RWPE2 (cell line): ENCODE data around the gene IFNK.

Source experiments
- ATAC-seq: fragments of 200-7000 bp; cut with Tn5 transposase; 3 replicates; pipeline ENCODE4 v1.9.1; 2021; ENCODE audit warnings: low read depth
- DNase-seq: peaks from one replicate; pipeline ENCODE4 v3.0.0-alpha.2; 2020; ENCODE audit warnings: low spot score
- H3K27ac ChIP-seq: fragments of 450-650 bp; 2 replicates; pipeline ENCODE4 v1.5.1; 2017; ENCODE audit warnings: mild to moderate bottlenecking; ENCODE audit not compliant: poor library complexity, severe bottlenecking
- H3K27me3 ChIP-seq: fragments of 250-450 bp; sonication (Bioruptor Pico); 2 replicates; pipeline ENCODE4 v1.5.1; 2021; ENCODE audit warnings: mild to moderate bottlenecking, moderate library complexity; ENCODE audit not compliant: insufficient read depth, poor library complexity, severe bottlenecking
- H3K36me3 ChIP-seq: fragments of 250-450 bp; sonication (Bioruptor Pico); 2 replicates; pipeline ENCODE4 v1.5.1; 2020; ENCODE audit warnings: low read depth, mild to moderate bottlenecking, moderate library complexity
- H3K4me1 ChIP-seq: fragments of 250-450 bp; sonication (Bioruptor Pico); 2 replicates; pipeline ENCODE4 v1.5.1; 2021; ENCODE audit warnings: mild to moderate bottlenecking, moderate library complexity; ENCODE audit not compliant: insufficient read depth, poor library complexity, severe bottlenecking
- H3K4me3 ChIP-seq: fragments of 250-450 bp; sonication (Bioruptor Pico); 2 replicates; pipeline ENCODE4 v1.5.1; 2021; ENCODE audit warnings: mild to moderate bottlenecking, moderate library complexity; ENCODE audit not compliant: severe bottlenecking
- H3K9me3 ChIP-seq: fragments of 250-450 bp; sonication (Bioruptor Pico); 2 replicates; pipeline ENCODE4 v1.5.1; 2021; ENCODE audit warnings: mild to moderate bottlenecking, moderate library complexity; ENCODE audit not compliant: severe bottlenecking
- TF ChIP-seq, protein P1 (sequence below): fragments of 450-650 bp; IDR thresholded peaks from one replicate; pipeline ENCODE4 v1.5.1; 2017; ENCODE audit warnings: mild to moderate bottlenecking, moderate library complexity; ENCODE audit not compliant: poor library complexity, severe bottlenecking

Gene IFNK

DNA sequence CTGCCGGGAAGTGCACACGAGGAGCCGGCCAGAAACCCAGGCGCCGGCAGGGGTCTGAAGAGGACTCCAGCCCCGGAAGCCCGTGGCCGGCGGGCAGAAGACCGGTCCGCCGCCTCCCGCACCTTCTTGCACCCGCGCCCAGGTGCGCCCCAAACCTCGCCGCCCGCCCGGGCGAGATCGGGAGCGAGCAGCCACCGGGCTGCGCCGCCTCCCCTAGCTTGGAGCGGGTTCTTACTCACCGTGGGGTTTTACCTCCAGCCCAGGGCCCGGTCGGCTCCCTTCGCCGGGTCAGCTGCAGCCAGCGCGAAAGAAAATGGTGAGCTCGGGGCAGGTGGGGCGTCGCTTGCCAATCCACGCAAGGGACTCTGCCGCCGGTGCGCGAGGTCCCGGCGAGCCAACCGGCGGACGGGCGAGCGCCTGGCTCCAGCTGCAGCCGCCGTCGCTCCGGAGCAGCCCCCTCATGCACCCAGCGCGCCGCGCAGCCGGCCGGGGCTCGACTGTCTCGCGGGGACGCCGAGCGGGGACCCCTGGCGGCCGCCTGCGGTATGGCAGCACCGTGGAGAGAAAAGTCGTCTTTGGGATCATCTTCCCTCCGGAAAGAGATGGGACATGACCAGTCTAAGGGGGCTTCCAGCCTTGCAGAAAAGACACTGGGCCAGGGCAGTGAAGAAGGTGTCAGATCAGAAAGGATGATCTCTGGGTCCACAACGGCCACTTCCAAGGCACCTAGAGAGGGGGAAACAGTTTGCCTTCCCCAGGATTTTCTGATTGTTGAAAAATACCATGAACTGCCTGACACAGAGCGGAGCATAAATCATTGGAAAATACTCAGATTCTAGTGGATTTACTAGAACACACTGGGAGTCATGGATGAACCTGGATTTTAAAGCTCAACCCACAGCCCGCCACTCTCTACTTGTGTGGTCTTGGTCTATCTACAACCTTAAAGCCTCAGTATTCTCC, 5.5 kb downstream of the IFNK start, which contains the start of gene MOB3B:
Gene MOB3B, minus strand, starts transcription at position 499 of the 963 bp plus-strand sequence. CDS start 74,264 bp downstream, outside the sequence.
- no peaks in the 10 kb centered on the region for H3K9me3 ChIP-seq
- ATAC-seq (peak; percentile 61), DNase-seq (peak; percentile 76)
- peak within 1 kb of the TSS; percentile 60 for H3K4me3 ChIP-seq
- peaks cover 50% of the 10 kb centered on the region for H3K4me1 ChIP-seq
- TF ChIP-seq, protein P1, sequence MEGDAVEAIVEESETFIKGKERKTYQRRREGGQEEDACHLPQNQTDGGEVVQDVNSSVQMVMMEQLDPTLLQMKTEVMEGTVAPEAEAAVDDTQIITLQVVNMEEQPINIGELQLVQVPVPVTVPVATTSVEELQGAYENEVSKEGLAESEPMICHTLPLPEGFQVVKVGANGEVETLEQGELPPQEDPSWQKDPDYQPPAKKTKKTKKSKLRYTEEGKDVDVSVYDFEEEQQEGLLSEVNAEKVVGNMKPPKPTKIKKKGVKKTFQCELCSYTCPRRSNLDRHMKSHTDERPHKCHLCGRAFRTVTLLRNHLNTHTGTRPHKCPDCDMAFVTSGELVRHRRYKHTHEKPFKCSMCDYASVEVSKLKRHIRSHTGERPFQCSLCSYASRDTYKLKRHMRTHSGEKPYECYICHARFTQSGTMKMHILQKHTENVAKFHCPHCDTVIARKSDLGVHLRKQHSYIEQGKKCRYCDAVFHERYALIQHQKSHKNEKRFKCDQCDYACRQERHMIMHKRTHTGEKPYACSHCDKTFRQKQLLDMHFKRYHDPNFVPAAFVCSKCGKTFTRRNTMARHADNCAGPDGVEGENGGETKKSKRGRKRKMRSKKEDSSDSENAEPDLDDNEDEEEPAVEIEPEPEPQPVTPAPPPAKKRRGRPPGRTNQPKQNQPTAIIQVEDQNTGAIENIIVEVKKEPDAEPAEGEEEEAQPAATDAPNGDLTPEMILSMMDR = peak; percentile 96
- no peaks in the 10 kb centered on the region for H3K27me3 ChIP-seq
- H3K27ac ChIP-seq = peak within 1 kb of the TSS; percentile 99
- peaks cover 9% of the 10 kb centered on the region for H3K36me3 ChIP-seq

DNA sequence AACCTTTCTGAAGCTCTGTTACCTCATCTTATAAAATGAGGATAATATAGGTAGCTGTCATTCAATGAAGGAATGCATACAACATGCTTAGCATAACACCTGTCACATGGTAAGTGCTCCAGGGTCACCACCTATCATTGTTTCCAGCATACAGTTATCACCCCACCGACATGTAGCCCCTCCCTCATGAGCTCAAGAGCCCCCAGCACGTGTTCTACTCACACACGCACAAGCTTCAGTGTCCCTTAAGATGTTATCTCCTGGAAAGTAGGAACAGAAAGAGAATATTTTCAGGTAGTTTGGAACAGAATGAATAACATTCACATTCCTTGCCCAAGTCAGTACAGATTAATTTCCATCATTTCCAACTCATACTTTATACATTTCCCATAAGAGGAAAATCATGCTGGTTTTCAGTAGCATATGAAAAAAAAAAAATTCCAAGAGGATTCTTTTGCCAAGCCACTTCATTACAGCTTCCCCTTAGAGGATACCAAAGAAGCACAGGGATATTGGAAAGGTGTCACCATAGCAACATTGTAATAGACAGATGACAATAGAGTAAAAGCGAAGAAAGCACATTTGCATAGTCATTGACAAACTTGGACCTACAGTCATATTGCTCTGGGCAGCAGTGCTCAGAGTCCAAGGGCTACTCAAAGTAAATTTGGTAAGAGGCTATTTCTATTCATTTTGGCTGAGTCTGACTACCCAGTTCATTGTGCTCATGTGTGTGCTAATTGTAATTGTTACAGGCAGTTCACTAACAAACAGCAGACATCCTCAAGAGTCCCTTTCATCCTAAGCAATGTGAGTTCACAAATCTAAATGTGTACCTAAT, 7.0 kb downstream of the IFNK start:
- Histone ChIP-seq H3K27ac (no peak overlapping the region), H3K4me3 (no peak overlapping the region), H3K4me1 (peaks cover 36% of the 10 kb centered on the region), H3K27me3 (no peaks in the 10 kb centered on the region), H3K36me3 (peaks cover 9% of the 10 kb centered on the region), H3K9me3 (no peaks in the 10 kb centered on the region)
- TF ChIP-seq, protein P1 = no peak
- no peak for DNase-seq
- no peak for ATAC-seq

DNA sequence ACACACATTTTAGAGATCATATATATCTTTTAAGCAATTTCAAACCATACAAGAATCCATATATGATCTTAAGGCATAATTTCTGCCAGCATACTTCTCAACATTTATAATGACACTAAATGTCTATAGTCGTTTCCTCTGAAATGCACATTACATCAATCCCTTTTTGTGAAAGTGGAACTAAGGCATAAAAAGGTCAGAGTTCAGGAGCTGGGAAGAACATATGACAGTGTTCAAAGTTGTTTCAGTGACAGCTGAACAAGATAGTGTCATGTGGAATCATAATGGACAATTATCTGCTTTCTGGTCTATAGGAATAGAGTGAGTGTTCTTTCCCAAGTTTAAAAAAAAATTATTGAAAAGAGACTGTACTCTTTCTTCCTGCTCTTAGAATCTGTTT, 8.0 kb downstream of the IFNK start:
- H3K9me3 ChIP-seq = no peaks in the 10 kb centered on the region

DNA sequence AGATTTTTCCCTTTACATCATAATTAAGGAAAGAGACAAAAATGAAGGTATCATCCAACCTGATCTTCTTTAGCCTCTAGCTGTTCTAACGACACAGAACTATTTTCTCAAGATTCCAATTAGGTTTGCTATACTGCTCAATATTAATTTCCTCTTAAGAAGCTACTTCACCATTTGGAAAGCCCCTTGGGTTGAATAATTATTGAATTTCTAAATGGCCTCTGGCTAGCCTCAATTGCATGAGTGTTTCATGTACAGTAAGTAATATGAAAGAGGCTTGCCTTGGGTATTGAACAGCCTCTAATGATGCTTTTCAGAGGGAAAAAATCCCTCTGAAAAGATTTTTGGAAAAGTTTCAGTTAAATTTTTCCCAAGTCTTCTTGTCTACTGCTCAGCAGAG, 9.2 kb downstream of the IFNK start:
- TF ChIP-seq, protein P1 = no peak
- Histone ChIP-seq H3K4me3 (no peak overlapping the region), H3K36me3 (no peaks in the 10 kb centered on the region), H3K27ac (peak overlapping the region; percentile 28), H3K9me3 (no peaks in the 10 kb centered on the region), H3K27me3 (no peaks in the 10 kb centered on the region), H3K4me1 (peaks cover 20% of the 10 kb centered on the region)
- DNase-seq (no peak), ATAC-seq (no peak)

More for the DNA sequence above, 8.0 kb downstream of the IFNK start:
- no peak for ATAC-seq
- peak overlapping the region; percentile 28 for H3K27ac ChIP-seq
- TF ChIP-seq, protein P1 = no peak
- peaks cover 7% of the 10 kb centered on the region for H3K36me3 ChIP-seq
- H3K27me3 ChIP-seq = no peaks in the 10 kb centered on the region
- peaks cover 27% of the 10 kb centered on the region for H3K4me1 ChIP-seq
- DNase-seq = no peak
- H3K4me3 ChIP-seq = no peak overlapping the region
